HCT116 (cell line): ENCODE results near the gene MUSTN1. TPM values are rescaled to one million over a fixed set of nuclear protein-coding genes. Genes with fewer than 3 reads are reported as not detected.

Source experiments
- ATAC-seq: fragments of 200-7000 bp; cut with Tn5 transposase; 2 replicates; pipeline ENCODE4 v1.9.1; 2020; ENCODE audit warnings: mild to moderate bottlenecking, moderate library complexity
- BruUV-seq: library from RNA; stranded (reverse); fragments of 400-500 nt; replicated peaks from 2 replicates; lab custom pipeline; 2021; lab: Mats Ljungman, UMichigan
- CTCF ChIA-PET: fragments of 300-600 bp; sonication (Branson Sonifier 250); formaldehyde crosslinking; loops from one replicate; lab custom pipeline; 2021; ENCODE audit warnings: antibody characterized with exemption; lab: Charles Lee
- POLR2A ChIA-PET: fragments of 300-600, 350-600 bp; sonication (Branson Sonifier 250); formaldehyde crosslinking; loops from one replicate; lab custom pipeline; 2021; ENCODE audit warnings: antibody characterized with exemption; lab: Charles Lee
- RAD21 ChIA-PET, 2 experiments: fragments of 300-600 bp; sonication (Branson Sonifier 250); formaldehyde crosslinking; loops; one replicate each; lab custom pipeline; 2023; ENCODE audit warnings: low total read pairs in 2 of 2; ENCODE audit not compliant: uncharacterized antibody in 2 of 2, unreplicated experiment in 2 of 2, low non-redundant PET in 1 of 2; lab: Charles Lee
- DNase-seq: peaks from one replicate; pipeline ENCODE4 v3.0.0-alpha.2; 2010; ENCODE audit warnings: low read depth, low spot score
- H2AFZ ChIP-seq: fragments of 200-600 bp; shearing (Covaris generic), sonication (generic); 2 replicates; pipeline ENCODE4 v1.6.1; 2017; ENCODE audit warnings: low read depth, mixed run types, mixed read lengths, antibody characterized with exemption, low read length; ENCODE audit not compliant: poor library complexity, severe bottlenecking
- H3K27ac ChIP-seq: 2 replicates; pipeline ENCODE4 v1.5.1; 2012; ENCODE audit warnings: low read depth, low read length
- H3K27me3 ChIP-seq: fragments of 200-600 bp; sonication (generic); 2 replicates; pipeline ENCODE4 v1.6.1; 2016; ENCODE audit warnings: mixed run types, low read length, mixed read lengths; ENCODE audit not compliant: insufficient read depth
- H3K36me3 ChIP-seq, 2 experiments: fragments of 200-500 bp in 1 of 2; fragments of 200-600 bp in 1 of 2; sonication (Bioruptor generic) in 1 of 2; sonication (generic) in 1 of 2; 2 replicates each; pipeline versions ENCODE4 v1.5.1 to v1.6.1; 2014 to 2016; ENCODE audit warnings: low read length in 2 of 2, inconsistent platforms in 1 of 2, mixed read lengths in 1 of 2, mixed run types in 1 of 2; ENCODE audit not compliant: insufficient read depth in 2 of 2, control insufficient read depth in 1 of 2
- H3K4me1 ChIP-seq, 2 experiments: fragments of 200-600 bp in 1 of 2; sonication (generic) in 1 of 2; 2 replicates each; pipeline versions ENCODE4 v1.5.1 to v1.6.1; 2012 to 2017; ENCODE audit warnings: low read length in 2 of 2, inconsistent platforms in 1 of 2, mild to moderate bottlenecking in 1 of 2, mixed read lengths in 1 of 2, mixed run types in 1 of 2, moderate library complexity in 1 of 2; ENCODE audit not compliant: insufficient read depth in 2 of 2, control insufficient read depth in 1 of 2
- H3K4me2 ChIP-seq: fragments of 200-600 bp; sonication (generic); 2 replicates; pipeline ENCODE4 v1.6.1; 2017; ENCODE audit warnings: mixed run types, low read length, mixed read lengths
- H3K4me3 ChIP-seq, 2 experiments: fragments of 200-600 bp in 1 of 2; sonication (generic) in 1 of 2; replicated peaks in 1 of 2; 2 replicates each; pipeline ENCODE4 v1.5.1; 2011 to 2016; ENCODE audit warnings: low read length in 2 of 2, control low read depth in 1 of 2, low read depth in 1 of 2, mild to moderate bottlenecking in 1 of 2, mixed read lengths in 1 of 2, mixed run types in 1 of 2
- H3K79me2 ChIP-seq: fragments of 200-600 bp; sonication (generic); 2 replicates; pipeline ENCODE4 v1.6.1; 2017; ENCODE audit warnings: mild to moderate bottlenecking, mixed run types, low read length, moderate library complexity, mixed read lengths; ENCODE audit not compliant: insufficient read depth
- H3K9ac ChIP-seq: fragments of 200-600 bp; sonication (generic); 2 replicates; pipeline ENCODE4 v1.6.1; 2016; ENCODE audit warnings: low read length, mixed read lengths
- H3K9me2 ChIP-seq: fragments of 200-600 bp; sonication (generic), shearing (Covaris generic); 2 replicates; pipeline ENCODE4 v1.6.1; 2017; ENCODE audit warnings: mixed run types, mild to moderate bottlenecking, moderate library complexity; ENCODE audit not compliant: insufficient read depth
- H3K9me3 ChIP-seq, 2 experiments: fragments of 200-500 bp in 1 of 2; fragments of 200-600 bp in 1 of 2; sonication (Bioruptor generic) in 1 of 2; sonication (generic) in 1 of 2; 2 replicates each; pipeline ENCODE4 v1.6.1; 2014 to 2017; ENCODE audit warnings: low read length in 2 of 2, mixed read lengths in 2 of 2, inconsistent platforms in 1 of 2, low read depth in 1 of 2, mild to moderate bottlenecking in 1 of 2, mixed run types in 1 of 2, moderate library complexity in 1 of 2; ENCODE audit not compliant: control insufficient read depth in 1 of 2, insufficient read depth in 1 of 2
- H4K20me1 ChIP-seq: fragments of 200-600 bp; sonication (generic), shearing (Covaris generic); 2 replicates; pipeline ENCODE4 v1.6.1; 2017; ENCODE audit warnings: mixed run types, mild to moderate bottlenecking, moderate library complexity; ENCODE audit not compliant: insufficient read depth
- CBX3 ChIP-seq: IDR thresholded peaks from 2 replicates; pipeline ENCODE4 v1.6.1; 2012; ENCODE audit warnings: low read depth
- EZH2 ChIP-seq: fragments of 200-600 bp; sonication (generic); IDR thresholded peaks from 2 replicates; pipeline ENCODE4 v1.6.1; 2017; ENCODE audit warnings: antibody characterized with exemption, mixed run types
- REST ChIP-seq: IDR thresholded peaks from 2 replicates; pipeline ENCODE4 v1.6.1; 2012; ENCODE audit warnings: low read depth
- SIN3A ChIP-seq: IDR thresholded peaks from 2 replicates; pipeline ENCODE4 v1.6.1; 2012; ENCODE audit warnings: low read depth
- ZBTB33 ChIP-seq: IDR thresholded peaks from 2 replicates; pipeline ENCODE4 v1.6.1; 2011; ENCODE audit warnings: mild to moderate bottlenecking, low read length, moderate library complexity; ENCODE audit not compliant: insufficient replicate concordance; ENCODE audit errors: extremely low read depth
- intact Hi-C: fragments of 100-400 bp; cut with micrococcal nuclease; formaldehyde crosslinking; loops from 2 replicates; pipeline ENCODE4 v1.10.0; 2022
- total RNA-seq: library from RNA; stranded (reverse); gene quantifications from one replicate; pipeline ENCODE4 v1.2.1, GENCODE V29; 2021; ENCODE audit not compliant: unreplicated experiment
- TF ChIP-seq, protein P1 (sequence below): IDR thresholded peaks from 2 replicates; pipeline ENCODE4 v1.6.1; 2012

Gene MUSTN1
- total RNA-seq, 1 experiment from 2014 or later = 0.44 TPM

DNA sequence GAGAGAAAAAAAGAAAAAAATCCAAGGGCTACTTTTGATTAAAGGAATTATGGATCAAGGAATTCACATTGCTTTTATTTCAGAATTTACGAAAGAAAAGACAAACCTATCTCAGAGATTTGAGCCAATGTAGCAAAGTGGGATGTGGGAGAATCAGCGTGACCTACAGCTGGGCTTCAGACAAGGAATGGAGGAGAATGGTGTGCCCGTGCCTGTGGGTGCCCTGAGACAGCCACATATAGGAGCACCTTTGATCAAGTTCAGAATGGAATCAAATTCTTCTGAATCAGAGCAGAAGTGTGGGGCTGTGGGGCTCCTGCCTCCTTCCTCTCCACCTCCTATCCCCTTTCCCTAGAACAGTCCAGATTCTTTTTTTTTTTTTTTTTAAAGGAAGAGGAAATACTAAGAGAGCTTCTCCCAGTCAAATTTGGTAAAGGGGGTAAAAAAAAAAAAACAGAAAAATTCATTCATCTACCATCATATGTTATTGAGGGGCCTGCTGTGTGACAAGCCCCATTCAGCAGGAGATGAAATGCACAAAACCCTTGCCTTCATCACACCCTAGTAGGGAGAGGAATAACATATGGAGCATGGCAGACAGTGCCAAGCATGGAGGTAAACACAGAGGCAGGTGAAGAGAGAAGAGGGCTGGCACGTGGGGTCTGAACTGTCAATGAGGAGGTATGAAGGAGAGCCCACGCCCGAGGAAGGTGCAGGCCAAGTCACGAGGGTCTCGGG, 25.0 kb upstream of the MUSTN1 start:
- Histone ChIP-seq H3K4me3 (no peak overlapping the region), H3K36me3 (no peaks in the 10 kb centered on the region), H2AFZ (no peak overlapping the region), H3K27ac (no peak overlapping the region), H3K4me1 (no peaks in the 10 kb centered on the region), H3K9ac (no peak overlapping the region), H3K79me2 (no peaks in the 10 kb centered on the region), H3K9me3 (no peaks in the 10 kb centered on the region), H3K4me2 (no peak overlapping the region), H3K9me2 (no peaks in the 10 kb centered on the region), H3K27me3 (no peaks in the 10 kb centered on the region), H4K20me1 (no peaks in the 10 kb centered on the region)
- ChIA-PET CTCF (no interaction called here), RAD21 (no interaction called here), POLR2A (no interaction called here)
- TF ChIP-seq REST (no peak), ZBTB33 (no peak), CBX3 (no peak), SIN3A (no peak), EZH2 (no peak)
- TF ChIP-seq, protein P1, sequence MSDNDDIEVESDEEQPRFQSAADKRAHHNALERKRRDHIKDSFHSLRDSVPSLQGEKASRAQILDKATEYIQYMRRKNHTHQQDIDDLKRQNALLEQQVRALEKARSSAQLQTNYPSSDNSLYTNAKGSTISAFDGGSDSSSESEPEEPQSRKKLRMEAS = no peak
- intact Hi-C loops = no loop called here
- DNase-seq = no peak
- ATAC-seq = no peak
- no TSS peak for BruUV-seq
